Esophagus (tissue), 2 donors: ENCODE results near the gene DEGS2. TPM values are rescaled to one million over a fixed set of nuclear protein-coding genes. Genes with fewer than 3 reads are reported as not detected.

Experiments
- H3K27ac ChIP-seq, 2 donors: one replicate each; pipeline ENCODE4 v1.5.1; 2013; ENCODE audit warnings: low read depth in 2 of 2, mild to moderate bottlenecking in 2 of 2, inconsistent platforms in 1 of 2, low read length in 1 of 2, moderate library complexity in 1 of 2
- H3K27me3 ChIP-seq, 2 donors: one replicate each; pipeline ENCODE4 v1.6.1; 2013; ENCODE audit warnings: low read length in 2 of 2, control low read depth in 1 of 2, mild to moderate bottlenecking in 1 of 2; ENCODE audit not compliant: insufficient read depth in 2 of 2, control insufficient read depth in 1 of 2
- H3K36me3 ChIP-seq, 2 donors: one replicate each; pipeline ENCODE4 v1.6.1; 2013; ENCODE audit warnings: low read length in 1 of 2; ENCODE audit not compliant: control insufficient read depth in 2 of 2, insufficient read depth in 2 of 2
- H3K4me1 ChIP-seq, 2 donors: one replicate each; pipeline ENCODE4 v1.6.1; 2013; ENCODE audit warnings: low read length in 1 of 2; ENCODE audit not compliant: control insufficient read depth in 2 of 2, insufficient read depth in 2 of 2
- H3K4me3 ChIP-seq, 2 donors: one replicate each; pipeline ENCODE4 v1.5.1; 2013; ENCODE audit warnings: low read length in 2 of 2, mild to moderate bottlenecking in 2 of 2, low read depth in 1 of 2, moderate library complexity in 1 of 2
- H3K9me3 ChIP-seq, 2 donors: one replicate each; pipeline ENCODE4 v1.6.1; 2013; ENCODE audit warnings: mild to moderate bottlenecking in 2 of 2, low read depth in 1 of 2, low read length in 1 of 2, moderate library complexity in 1 of 2; ENCODE audit not compliant: control insufficient read depth in 2 of 2, insufficient read depth in 1 of 2
- WGBS, 2 donors: extraction: QIAGEN DNeasy Blood & Tissue Kit; methylation state at CpG; one replicate each; pipeline ENCODE4 v1.1.7; 2013; 5-methylcytosine and 5-hydroxymethylcytosine counted together
- polyA plus RNA-seq, 2 donors: library from polyadenylated mRNA; stranded (reverse); fragments of 200-250 nt; gene quantifications; one replicate each; pipeline ENCODE4 v1.2.3, GENCODE V29; 2013
- donor health status: healthy with polysubstance abuse.
- donor health status: Bipolar disorder and iron deficiency.

The DEGS2 gene
- polyA plus RNA-seq, 2 donors: 24.7 to 41.8 TPM

GRCh38 chr14:100135784-100136183 is 23.7 kb downstream of the DEGS2 start:
- no peaks in the 10 kb centered on the region for H3K9me3 ChIP-seq
- peaks cover 5 to 14% of the 10 kb centered on the region in 2 donors for H3K4me1 ChIP-seq
- no peaks in the 10 kb centered on the region for H3K27me3 ChIP-seq
- 88% methylated on average over 5 of the region's 5 CpGs for WGBS, 2 donors
- H3K4me3 ChIP-seq: no peak overlapping the region
- H3K27ac ChIP-seq: no peak overlapping the region
- H3K36me3 ChIP-seq: peaks cover 8 to 20% of the 10 kb centered on the region in 2 donors

DNA sequence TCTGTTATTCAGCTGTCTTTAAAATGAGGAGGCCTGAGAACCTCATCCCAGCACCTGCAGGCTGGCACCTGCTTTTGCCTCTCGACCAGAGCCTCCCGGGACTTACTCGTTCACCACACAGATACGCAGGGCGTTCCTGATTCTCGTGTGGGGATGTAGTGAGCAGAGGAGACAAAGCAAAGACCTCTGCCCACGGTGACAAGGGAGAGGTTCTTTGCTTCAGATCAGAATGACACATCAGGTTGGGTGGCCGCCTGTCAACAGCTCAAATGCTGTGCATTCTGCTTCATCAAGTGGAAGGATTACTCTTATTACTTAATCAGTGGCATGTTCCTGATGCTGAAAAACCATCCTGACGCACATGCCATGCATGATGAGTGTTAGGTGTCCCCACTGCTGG is 24.4 kb downstream of the DEGS2 start:
- Histone ChIP-seq H3K4me1 (peaks cover 5 to 18% of the 10 kb centered on the region in 2 donors), H3K36me3 (peaks cover 8 to 20% of the 10 kb centered on the region in 2 donors), H3K9me3 (no peaks in the 10 kb centered on the region), H3K27me3 (no peaks in the 10 kb centered on the region), H3K4me3 (no peak overlapping the region), H3K27ac (no peak overlapping the region)
- WGBS, 2 donors: 90 to 93% methylated on average over 9 of the region's 9 CpGs

DNA sequence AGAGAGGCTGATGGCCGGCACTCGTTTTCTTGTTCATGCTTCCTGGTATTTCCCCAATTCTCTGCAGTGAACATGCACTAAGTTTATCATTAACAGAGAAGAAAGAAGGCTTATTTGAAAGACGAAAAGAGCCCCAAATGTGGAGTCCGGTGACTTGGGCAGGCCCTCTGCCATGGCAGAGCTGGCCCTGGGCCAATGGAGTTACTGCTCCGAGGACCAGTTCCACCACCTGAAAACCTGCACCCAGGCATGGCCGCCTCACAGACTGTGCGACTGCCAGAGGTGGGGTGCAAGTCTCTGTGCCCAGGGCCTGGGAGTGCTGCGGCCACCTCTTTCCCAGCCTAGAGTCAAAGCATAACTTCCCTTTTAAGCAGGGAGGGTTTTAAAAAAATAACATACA is 24.9 kb downstream of the DEGS2 start:
- H3K36me3 ChIP-seq: peaks cover 8 to 18% of the 10 kb centered on the region in 2 donors

GRCh38 chr14:100132903-100133510 is 26.4 kb downstream of the DEGS2 start:
- H3K27me3 ChIP-seq: no peaks in the 10 kb centered on the region
- 69 to 70% methylated on average over 12 of the region's 12 CpGs for WGBS, 2 donors
- peaks cover 5 to 18% of the 10 kb centered on the region in 2 donors for H3K4me1 ChIP-seq
- peaks cover 5 to 11% of the 10 kb centered on the region in 2 donors for H3K36me3 ChIP-seq
- H3K27ac ChIP-seq: peak overlapping the region in 1 of 2 donors; percentile 75
- H3K9me3 ChIP-seq: no peaks in the 10 kb centered on the region
- H3K4me3 ChIP-seq: no peak overlapping the region

More for the DNA sequence above, 24.9 kb downstream of the DEGS2 start:
- Histone ChIP-seq H3K9me3 (no peaks in the 10 kb centered on the region), H3K27ac (no peak overlapping the region), H3K27me3 (no peaks in the 10 kb centered on the region), H3K4me1 (peaks cover 5 to 18% of the 10 kb centered on the region in 2 donors), H3K4me3 (no peak overlapping the region)
- WGBS, 2 donors: 75 to 86% methylated on average over 8 of the region's 8 CpGs

DNA sequence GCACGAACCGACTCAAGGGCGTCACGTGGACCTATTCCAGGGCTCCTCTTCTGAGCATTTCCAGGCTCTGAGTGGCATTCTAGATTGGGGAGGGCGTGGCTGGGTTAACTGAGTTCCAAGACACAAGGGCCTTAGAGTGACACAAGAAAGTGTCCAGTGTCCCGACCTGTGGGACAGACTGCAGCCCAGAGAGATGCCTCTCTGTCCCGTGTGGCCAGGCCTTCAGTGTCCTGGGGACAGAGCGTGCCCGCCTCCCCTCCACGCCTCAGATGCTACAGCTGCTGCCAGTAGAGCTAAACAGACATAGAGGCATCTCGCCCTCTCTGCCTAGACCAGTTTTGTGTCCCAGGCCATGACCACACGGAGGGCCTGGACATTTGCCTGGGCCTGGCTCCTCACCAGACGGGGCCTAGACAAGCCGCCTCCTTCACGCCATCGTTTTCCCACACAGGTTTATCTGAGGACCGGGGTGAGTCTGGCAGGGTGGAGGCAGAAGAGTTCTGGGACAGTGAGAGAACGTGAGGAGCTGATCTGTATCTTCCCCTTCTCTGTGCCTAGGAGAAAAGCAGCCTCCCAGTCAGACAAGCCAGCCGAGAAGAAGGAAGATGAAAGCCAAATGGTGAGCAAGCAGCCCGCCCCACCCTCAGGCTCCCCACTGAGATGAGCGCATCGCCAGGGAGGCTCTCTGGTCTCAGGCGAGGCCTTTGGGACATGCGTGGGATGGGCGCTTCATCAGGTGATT is 27.1 kb downstream of the DEGS2 start:
- no peaks in the 10 kb centered on the region for H3K9me3 ChIP-seq
- H3K4me3 ChIP-seq: no peak overlapping the region
- peaks cover 5 to 18% of the 10 kb centered on the region in 2 donors for H3K4me1 ChIP-seq
- H3K27ac ChIP-seq: peak overlapping the region; percentile 30 to 75
- peaks cover 9 to 11% of the 10 kb centered on the region in 2 donors for H3K36me3 ChIP-seq
- H3K27me3 ChIP-seq: no peaks in the 10 kb centered on the region
- WGBS, 2 donors: 58 to 70% methylated on average over 25 of the region's 25 CpGs

GRCh38 chr14:100131181-100131580 is 28.3 kb downstream of the DEGS2 start:
- Histone ChIP-seq H3K27me3 (no peaks in the 10 kb centered on the region), H3K4me1 (peaks cover 5 to 18% of the 10 kb centered on the region in 2 donors), H3K9me3 (no peaks in the 10 kb centered on the region), H3K27ac (peak overlapping the region in 1 of 2 donors; percentile 75), H3K4me3 (no peak overlapping the region), H3K36me3 (peaks cover 10 to 20% of the 10 kb centered on the region in 2 donors)
- WGBS, 2 donors: 50% methylated on average over 6 of the region's 6 CpGs

- Histone ChIP-seq H3K4me1 (peaks cover 5 to 18% of the 10 kb centered on the region in 2 donors), H3K4me3 (no peak overlapping the region), H3K27me3 (no peaks in the 10 kb centered on the region), H3K36me3 (peaks cover 7 to 23% of the 10 kb centered on the region in 2 donors), H3K27ac (no peak overlapping the region), H3K9me3 (no peaks in the 10 kb centered on the region)
- 72 to 76% methylated on average over 11 of the region's 11 CpGs for WGBS, 2 donors
Observed at GRCh38 chr14:100130521-100130920, 28.9 kb downstream of the DEGS2 start.

DNA sequence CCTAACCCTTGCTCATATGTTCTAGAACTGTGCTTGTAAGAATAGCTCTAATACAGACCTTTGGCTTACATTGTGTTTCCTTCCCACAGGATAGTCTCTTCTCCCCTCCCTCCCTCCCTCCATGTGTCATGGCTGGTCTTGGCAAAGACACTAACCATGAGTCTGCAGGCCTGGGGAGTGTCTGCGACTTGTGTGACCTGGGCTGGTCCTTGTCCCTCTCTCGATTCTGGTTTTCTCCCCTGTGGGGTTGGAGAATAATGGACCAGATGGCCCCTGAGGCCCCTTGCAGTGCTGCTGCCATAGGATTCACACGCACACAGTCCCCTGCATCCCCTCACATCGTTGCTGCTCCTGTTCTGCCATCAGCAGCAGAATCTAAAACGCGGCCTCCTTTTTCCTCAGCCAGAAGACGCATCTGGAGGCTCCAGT is 30.3 kb downstream of the DEGS2 start:
- Histone ChIP-seq H3K27ac (no peak overlapping the region), H3K4me1 (peaks cover 5 to 18% of the 10 kb centered on the region in 2 donors), H3K4me3 (no peak overlapping the region), H3K36me3 (peaks cover 3 to 34% of the 10 kb centered on the region in 2 donors), H3K27me3 (no peaks in the 10 kb centered on the region), H3K9me3 (no peaks in the 10 kb centered on the region)
- 76 to 77% methylated on average over 7 of the region's 7 CpGs for WGBS, 2 donors

GRCh38 chr14:100128688-100129087 is 30.8 kb downstream of the DEGS2 start:
- peaks cover 2 to 38% of the 10 kb centered on the region in 2 donors for H3K36me3 ChIP-seq
- H3K27me3 ChIP-seq: no peaks in the 10 kb centered on the region
- peaks cover 5 to 18% of the 10 kb centered on the region in 2 donors for H3K4me1 ChIP-seq
- H3K27ac ChIP-seq: no peak overlapping the region
- H3K9me3 ChIP-seq: no peaks in the 10 kb centered on the region
- 81 to 83% methylated on average over 12 of the region's 12 CpGs for WGBS, 2 donors
- H3K4me3 ChIP-seq: no peak overlapping the region
